HepG2 (cell line): Measurements from ENCODE around the gene KIF26B. TPM values are rescaled to one million over a fixed set of nuclear protein-coding genes. Genes with fewer than 3 reads are reported as not detected.

Experiments used
- ATAC-seq: fragments of 200-7000 bp; cut with Tn5 transposase; 3 replicates; pipeline ENCODE4 v1.9.1; 2020; ENCODE audit warnings: mild to moderate bottlenecking, moderate library complexity
- BruUV-seq: library from RNA; stranded (reverse); fragments of 400-500 nt; replicated peaks from 2 replicates; lab custom pipeline; 2021; lab: Mats Ljungman, UMichigan
- CTCF ChIA-PET: fragments of 300-600 bp; formaldehyde crosslinking; extraction: SDS; loops from one replicate; lab custom pipeline; 2021; ENCODE audit warnings: low total read pairs, inconsistent platforms, low intra/inter-chr PET ratio; lab: Yijun Ruan, JAX
- POLR2A ChIA-PET: fragments of 350-600 bp; sonication (Branson Sonifier 250); formaldehyde crosslinking; loops from one replicate; lab custom pipeline; 2020; ENCODE audit warnings: antibody characterized with exemption, inconsistent platforms; lab: Yijun Ruan, JAX
- DNase-seq: peaks from one replicate; pipeline ENCODE4 v3.0.0-alpha.2; 2015; ENCODE audit warnings: low spot score
- FAIRE-seq: peaks from 3 replicates; lab custom pipeline; 2011; peaks lifted over from hg19 to GRCh38; lab: Jason Lieb, UNC
- H2AFZ ChIP-seq: one replicate; pipeline ENCODE4 v1.6.1; 2011; ENCODE audit warnings: low read length, inconsistent platforms
- H3K27ac ChIP-seq: fragments of 300-600 bp; 3 replicates; pipeline ENCODE4 v1.8.0; 2011; ENCODE audit warnings: mixed run types, mild to moderate bottlenecking, mixed read lengths, low read length, inconsistent platforms; ENCODE audit not compliant: insufficient read depth; ENCODE audit errors: extremely low read length
- H3K27me3 ChIP-seq, 2 experiments: fragments of 200-600 bp in 1 of 2; 2 replicates in 1 of 2; 3 replicates in 1 of 2; pipeline versions ENCODE4 v1.6.0 to v1.8.0; 2011; ENCODE audit warnings: low read length in 2 of 2, mild to moderate bottlenecking in 2 of 2, moderate library complexity in 2 of 2, inconsistent platforms in 1 of 2; ENCODE audit not compliant: insufficient read depth in 2 of 2, control insufficient read depth in 1 of 2
- H3K36me3 ChIP-seq, 2 experiments: fragments of 200-600 bp in 1 of 2; replicated peaks in 1 of 2; 2 replicates in 1 of 2; 3 replicates in 1 of 2; pipeline versions ENCODE4 v1.5.1 to v1.8.0; 2011; ENCODE audit warnings: low read length in 2 of 2, inconsistent platforms in 1 of 2; ENCODE audit not compliant: insufficient read depth in 2 of 2, control insufficient read depth in 1 of 2
- H3K4me1 ChIP-seq: 2 replicates; pipeline ENCODE4 v1.5.1; 2012; ENCODE audit warnings: low read length, inconsistent platforms; ENCODE audit not compliant: insufficient read depth
- H3K4me2 ChIP-seq: 2 replicates; pipeline ENCODE4 v1.6.0; 2011; ENCODE audit warnings: low read depth, low read length, inconsistent platforms
- H3K4me3 ChIP-seq, 3 experiments: fragments of 200-600 bp in 1 of 3; sonication (generic), shearing (Covaris generic) in 1 of 3; replicated peaks in 1 of 3; 2 replicates each; pipeline ENCODE4 v1.5.1; 2011 to 2016; ENCODE audit warnings: low read length in 3 of 3, inconsistent platforms in 2 of 3, low read depth in 2 of 3, mild to moderate bottlenecking in 2 of 3, control low read depth in 1 of 3, mixed read lengths in 1 of 3; ENCODE audit not compliant: insufficient read depth in 1 of 3
- H3K79me2 ChIP-seq: one replicate; pipeline ENCODE4 v1.6.1; 2011; ENCODE audit warnings: low read length, inconsistent platforms; ENCODE audit not compliant: insufficient read depth
- H3K9ac ChIP-seq: 2 replicates; pipeline ENCODE4 v1.6.0; 2011; ENCODE audit warnings: mild to moderate bottlenecking, low read depth, low read length, inconsistent platforms; ENCODE audit not compliant: insufficient read depth
- H3K9me3 ChIP-seq: 2 replicates; pipeline ENCODE4 v1.5.1; 2012; ENCODE audit warnings: mild to moderate bottlenecking, low read length
- H4K20me1 ChIP-seq: 2 replicates; pipeline ENCODE4 v1.6.0; 2011; ENCODE audit warnings: inconsistent platforms, mild to moderate bottlenecking, low read length, moderate library complexity; ENCODE audit not compliant: insufficient read depth
- GATA4 ChIP-seq: sonication (generic); IDR thresholded peaks from 2 replicates; pipeline ENCODE4 v1.6.1; 2016; ENCODE audit warnings: antibody characterized with exemption, low read depth, borderline replicate concordance
- HNRNPK ChIP-seq: fragments of 200-400 bp; formaldehyde crosslinking; IDR thresholded peaks from 2 replicates; pipeline ENCODE4 v1.6.1; 2018; ENCODE audit warnings: low read length, low read depth, moderate library complexity, mild to moderate bottlenecking; ENCODE audit not compliant: poor library complexity, severe bottlenecking
- MBNL3 ChIP-seq: fragments of 250-450 bp; sonication (Bioruptor Pico); conservative IDR thresholded peaks from 2 replicates; pipeline ENCODE4 v1.8.0; 2022; ENCODE audit warnings: mild to moderate bottlenecking, inconsistent platforms
- MTA3 ChIP-seq: sonication (generic); formaldehyde crosslinking; IDR thresholded peaks from 2 replicates; pipeline ENCODE4 v1.4.0; 2020; ENCODE audit warnings: missing genetic modification reagents
- NCOA2 ChIP-seq: sonication (generic); formaldehyde crosslinking; IDR thresholded peaks from 2 replicates; pipeline ENCODE4 v1.8.0; 2022; ENCODE audit warnings: inconsistent platforms
- RORA ChIP-seq: sonication (generic); formaldehyde crosslinking; IDR thresholded peaks from 2 replicates; pipeline ENCODE4 v1.5.0; 2020; ENCODE audit warnings: mild to moderate bottlenecking, missing genetic modification reagents, moderate library complexity
- SOX5 ChIP-seq: IDR thresholded peaks from 2 replicates; pipeline ENCODE4 v1.6.1; 2016; ENCODE audit warnings: borderline replicate concordance
- TBP ChIP-seq: sonication (generic); formaldehyde crosslinking; IDR thresholded peaks from 2 replicates; pipeline ENCODE4 v1.5.0; 2020; ENCODE audit warnings: missing genetic modification reagents
- ZFP41 ChIP-seq: sonication (generic); formaldehyde crosslinking; IDR thresholded peaks from 2 replicates; pipeline ENCODE4 v1.4.0; 2020; ENCODE audit warnings: mild to moderate bottlenecking, missing genetic modification reagents, borderline replicate concordance
- ZNF674 ChIP-seq: sonication (generic); formaldehyde crosslinking; IDR thresholded peaks from 2 replicates; pipeline ENCODE4 v1.5.0; 2020; ENCODE audit warnings: low read depth, mild to moderate bottlenecking, missing genetic modification reagents
- ZSCAN12 ChIP-seq: sonication (generic); formaldehyde crosslinking; IDR thresholded peaks from 2 replicates; pipeline ENCODE4 v1.9.0; 2021; ENCODE audit warnings: mild to moderate bottlenecking, missing genetic modification reagents
- WGBS: methylation state at CpG from one replicate; pipeline ENCODE4 v1.1.6; 2017; ENCODE audit warnings: low lambda C conversion rate; 5-methylcytosine and 5-hydroxymethylcytosine counted together
- in situ Hi-C: cut with HindIII; loops from 2 replicates; pipeline ENCODE4 v1.10.0; 2017; ENCODE audit warnings: low pct_unique_long_range_greater_than_20kb; ENCODE audit not compliant: extremely low pct_ligation_motif_present
- intact Hi-C: fragments of 100-400 bp; cut with micrococcal nuclease; formaldehyde crosslinking; loops from one replicate; pipeline ENCODE4 v1.10.0; 2022; ENCODE audit not compliant: unreplicated experiment
- polyA plus RNA-seq, 8 experiments: library from polyadenylated mRNA; depleted of rRNA in 3 of 8; stranded (reverse) in 7 of 8; unstranded in 1 of 8; fragments of >200 nt; fragmentation: Illumina TruSeq in 4 of 8; extraction: Trizol in 4 of 8; gene quantifications; 2 replicates each; pipeline versions ENCODE4 v1.2.1 to v1.2.3, GENCODE V29; 2011 to 2016; ENCODE audit warnings: low read depth in 4 of 8, missing spikeins in 1 of 8, mixed read lengths in 1 of 8; ENCODE audit not compliant: insufficient read depth in 1 of 8
- total RNA-seq, 5 experiments: library from RNA; depleted of rRNA; stranded (reverse); fragments of >200 nt; fragmentation: Illumina TruSeq; extraction: Trizol; gene quantifications; 2 replicates each; pipeline ENCODE4 v1.2.3, GENCODE V29; 2016; ENCODE audit warnings: low read depth in 1 of 5
- TF ChIP-seq, protein P1 (sequence below): sonication (generic); formaldehyde crosslinking; IDR thresholded peaks from 2 replicates; pipeline ENCODE4 v1.8.0; 2022; ENCODE audit warnings: missing genetic modification reagents, mild to moderate bottlenecking, inconsistent platforms, borderline replicate concordance
- TF ChIP-seq, protein P2 (sequence below): sonication (generic); formaldehyde crosslinking; IDR thresholded peaks from 2 replicates; pipeline ENCODE4 v1.5.0; 2020; ENCODE audit warnings: missing genetic modification reagents
- TF ChIP-seq, protein P3 (sequence below): sonication (generic); formaldehyde crosslinking; IDR thresholded peaks from 2 replicates; pipeline ENCODE4 v1.4.0; 2020; ENCODE audit warnings: mild to moderate bottlenecking, low read depth, missing genetic modification reagents
- TF ChIP-seq, protein P4 (sequence below): sonication (generic); formaldehyde crosslinking; IDR thresholded peaks from 2 replicates; pipeline ENCODE4 v1.5.0; 2020; ENCODE audit warnings: missing genetic modification reagents, mild to moderate bottlenecking, borderline replicate concordance

The KIF26B gene
- total and polyA plus RNA-seq, 2 of the 13 experiments (the other 11 are each of a cell fraction or from before 2014, with no cell fraction given) = 0.08 to 0.09 TPM

DNA sequence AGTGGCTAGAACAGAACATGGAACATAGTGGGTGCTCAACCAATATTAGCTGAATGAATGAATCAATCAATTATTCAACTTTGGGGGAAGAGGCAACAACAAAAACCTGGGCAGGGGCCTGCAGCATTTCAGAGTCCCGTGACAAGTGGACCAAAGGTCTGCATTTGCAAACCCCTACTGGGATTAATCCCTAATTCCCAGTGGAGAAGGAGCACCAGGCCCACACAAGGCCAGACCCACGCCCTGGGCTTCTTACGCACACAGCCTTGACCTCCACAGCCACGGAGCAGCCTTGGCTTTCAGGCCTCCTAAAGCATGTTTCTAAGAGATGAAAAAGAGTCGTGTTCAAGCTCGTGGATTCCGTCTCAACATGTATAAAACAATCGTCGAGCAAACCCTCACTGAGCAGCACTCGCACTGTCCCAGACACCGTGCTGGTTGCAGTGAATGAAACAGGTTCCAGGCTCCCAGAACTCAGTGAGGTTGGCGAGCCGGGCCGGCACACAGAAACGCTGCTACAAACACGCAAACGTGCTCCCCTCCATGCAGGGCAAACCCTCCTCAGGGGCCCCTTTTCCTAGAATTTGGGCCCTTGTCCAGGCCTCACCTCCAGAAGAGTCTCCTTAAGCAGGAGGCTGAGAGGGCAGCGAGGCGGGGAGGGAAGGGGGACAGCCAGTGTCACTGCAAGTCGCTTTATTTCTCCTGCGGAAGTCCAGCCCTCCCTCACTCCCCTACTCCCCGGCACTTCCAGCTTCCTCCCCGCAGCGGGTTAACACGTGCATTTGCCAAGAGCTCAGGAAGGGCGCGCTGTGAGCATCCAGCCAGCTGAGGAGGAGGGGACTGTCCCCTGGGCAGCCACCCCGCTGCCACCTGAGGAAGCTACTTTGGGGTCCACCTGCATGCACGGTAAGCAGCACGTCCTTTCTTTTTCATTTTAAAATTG is 556.4 kb downstream of the KIF26B start:
- in situ Hi-C loops (no loop called here), intact Hi-C loops (no loop called here)
- no peaks in the 10 kb centered on the region for H4K20me1 ChIP-seq
- ATAC-seq (no peak), FAIRE-seq (no peak), DNase-seq (no peak)
- no peaks in the 10 kb centered on the region for H3K27me3 ChIP-seq
- H3K9me3 ChIP-seq = no peaks in the 10 kb centered on the region
- H2AFZ ChIP-seq = no peak overlapping the region
- H3K27ac ChIP-seq = no peak overlapping the region
- no peaks in the 10 kb centered on the region for H3K36me3 ChIP-seq
- ChIA-PET CTCF (no interaction called here), POLR2A (no interaction called here)
- H3K4me2 ChIP-seq = no peak overlapping the region
- no peaks in the 10 kb centered on the region for H3K79me2 ChIP-seq
- BruUV-seq = no TSS peak
- H3K9ac ChIP-seq = no peak overlapping the region
- 71% methylated on average over 27 of the region's 30 CpGs for WGBS
- no peak overlapping the region for H3K4me3 ChIP-seq
- H3K4me1 ChIP-seq = no peaks in the 10 kb centered on the region; the same call in 1 of the 2 replicates
- TF ChIP-seq, protein P1, sequence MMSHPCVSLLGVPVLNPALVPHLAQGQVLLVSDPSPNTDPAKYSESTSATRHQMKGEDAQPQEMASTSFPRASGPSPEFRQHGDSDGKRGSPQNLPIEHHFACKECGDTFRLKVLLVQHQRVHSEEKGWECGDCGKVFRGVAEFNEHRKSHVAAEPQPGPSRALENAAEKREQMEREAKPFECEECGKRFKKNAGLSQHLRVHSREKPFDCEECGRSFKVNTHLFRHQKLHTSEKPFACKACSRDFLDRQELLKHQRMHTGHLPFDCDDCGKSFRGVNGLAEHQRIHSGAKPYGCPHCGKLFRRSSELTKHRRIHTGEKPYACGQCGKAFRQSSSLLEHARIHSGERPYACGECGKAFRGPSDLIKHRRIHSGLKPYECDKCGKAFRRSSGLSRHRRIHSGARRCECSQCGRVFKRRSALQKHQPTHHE (CRISPR knock-in tag) = no peak
- no peak for TF ChIP-seq ZFP41 (CRISPR knock-in tag)
- no peak for TF ChIP-seq SOX5 (CRISPR knock-in tag)
- no peak for TF ChIP-seq NCOA2 (CRISPR knock-in tag)
- no peak for TF ChIP-seq ZSCAN12
- TF ChIP-seq, protein P2, sequence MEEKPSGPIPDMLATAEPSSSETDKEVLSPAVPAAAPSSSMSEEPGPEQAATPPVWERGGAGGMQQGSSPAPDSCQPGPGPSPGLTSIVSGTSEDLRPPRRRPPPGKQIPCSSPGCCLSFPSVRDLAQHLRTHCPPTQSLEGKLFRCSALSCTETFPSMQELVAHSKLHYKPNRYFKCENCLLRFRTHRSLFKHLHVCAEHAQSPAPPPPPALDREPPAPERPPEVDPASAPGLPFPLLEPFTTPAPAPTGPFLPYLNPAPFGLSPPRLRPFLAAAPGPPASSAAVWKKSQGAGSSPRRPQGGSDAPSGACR (CRISPR knock-in tag) = no peak
- no peak for TF ChIP-seq TBP (CRISPR knock-in tag)
- TF ChIP-seq GATA4 = no peak
- TF ChIP-seq RORA (CRISPR knock-in tag) = no peak
- TF ChIP-seq MTA3 (CRISPR knock-in tag) = no peak
- TF ChIP-seq MBNL3 = no peak
- TF ChIP-seq, protein P3, sequence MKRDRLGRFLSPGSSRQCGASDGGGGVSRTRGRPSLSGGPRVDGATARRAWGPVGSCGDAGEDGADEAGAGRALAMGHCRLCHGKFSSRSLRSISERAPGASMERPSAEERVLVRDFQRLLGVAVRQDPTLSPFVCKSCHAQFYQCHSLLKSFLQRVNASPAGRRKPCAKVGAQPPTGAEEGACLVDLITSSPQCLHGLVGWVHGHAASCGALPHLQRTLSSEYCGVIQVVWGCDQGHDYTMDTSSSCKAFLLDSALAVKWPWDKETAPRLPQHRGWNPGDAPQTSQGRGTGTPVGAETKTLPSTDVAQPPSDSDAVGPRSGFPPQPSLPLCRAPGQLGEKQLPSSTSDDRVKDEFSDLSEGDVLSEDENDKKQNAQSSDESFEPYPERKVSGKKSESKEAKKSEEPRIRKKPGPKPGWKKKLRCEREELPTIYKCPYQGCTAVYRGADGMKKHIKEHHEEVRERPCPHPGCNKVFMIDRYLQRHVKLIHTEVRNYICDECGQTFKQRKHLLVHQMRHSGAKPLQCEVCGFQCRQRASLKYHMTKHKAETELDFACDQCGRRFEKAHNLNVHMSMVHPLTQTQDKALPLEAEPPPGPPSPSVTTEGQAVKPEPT = no peak
- TF ChIP-seq, protein P4, sequence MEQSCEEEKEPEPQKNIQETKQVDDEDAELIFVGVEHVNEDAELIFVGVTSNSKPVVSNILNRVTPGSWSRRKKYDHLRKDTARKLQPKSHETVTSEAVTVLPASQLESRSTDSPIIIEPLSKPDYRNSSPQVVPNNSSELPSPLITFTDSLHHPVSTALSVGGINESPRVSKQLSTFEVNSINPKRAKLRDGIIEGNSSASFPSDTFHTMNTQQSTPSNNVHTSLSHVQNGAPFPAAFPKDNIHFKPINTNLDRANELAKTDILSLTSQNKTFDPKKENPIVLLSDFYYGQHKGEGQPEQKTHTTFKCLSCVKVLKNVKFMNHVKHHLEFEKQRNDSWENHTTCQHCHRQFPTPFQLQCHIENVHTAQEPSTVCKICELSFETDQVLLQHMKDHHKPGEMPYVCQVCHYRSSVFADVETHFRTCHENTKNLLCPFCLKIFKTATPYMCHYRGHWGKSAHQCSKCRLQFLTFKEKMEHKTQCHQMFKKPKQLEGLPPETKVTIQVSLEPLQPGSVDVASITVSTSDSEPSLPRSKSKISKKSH (CRISPR knock-in tag) = no peak
- no peak for TF ChIP-seq HNRNPK
- no peak for TF ChIP-seq ZNF674
